SIG-M5 treated with dmso at 0.1 percent for 504 hours (cell line): ENCODE results near the gene ETFDH.
"Not testable (repeated sequence)": the region's sequence is repeated elsewhere in the genome, so short reads cannot be mapped to it uniquely, and the experiment has no call there.

Source experiments
- DNase-seq: peaks from one replicate; lab custom pipeline; 2025; ENCODE audit not compliant: unreplicated experiment; lab: John Stamatoyannopoulos, UW

The ETFDH gene

DNA sequence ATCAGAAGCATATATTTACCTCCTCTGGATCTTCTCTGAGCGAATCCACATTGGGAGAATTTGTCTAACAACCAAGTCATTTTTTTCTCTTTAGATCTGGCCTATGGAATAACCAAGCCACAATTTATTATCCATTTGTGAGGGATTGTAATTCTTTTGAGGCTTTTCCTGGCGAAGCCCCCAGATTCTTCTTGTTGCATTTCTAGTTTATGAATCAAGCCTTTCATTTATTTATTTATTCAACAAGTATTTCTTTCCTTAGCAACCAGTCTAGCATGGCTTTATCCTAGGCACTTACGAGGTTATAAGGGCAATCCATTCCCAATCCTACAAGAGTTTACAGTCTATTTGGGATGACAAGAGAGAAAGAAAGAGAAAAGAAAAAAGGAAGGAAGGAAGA, 78.3 kb downstream of the ETFDH start:
- DNase-seq, result no peak

DNA sequence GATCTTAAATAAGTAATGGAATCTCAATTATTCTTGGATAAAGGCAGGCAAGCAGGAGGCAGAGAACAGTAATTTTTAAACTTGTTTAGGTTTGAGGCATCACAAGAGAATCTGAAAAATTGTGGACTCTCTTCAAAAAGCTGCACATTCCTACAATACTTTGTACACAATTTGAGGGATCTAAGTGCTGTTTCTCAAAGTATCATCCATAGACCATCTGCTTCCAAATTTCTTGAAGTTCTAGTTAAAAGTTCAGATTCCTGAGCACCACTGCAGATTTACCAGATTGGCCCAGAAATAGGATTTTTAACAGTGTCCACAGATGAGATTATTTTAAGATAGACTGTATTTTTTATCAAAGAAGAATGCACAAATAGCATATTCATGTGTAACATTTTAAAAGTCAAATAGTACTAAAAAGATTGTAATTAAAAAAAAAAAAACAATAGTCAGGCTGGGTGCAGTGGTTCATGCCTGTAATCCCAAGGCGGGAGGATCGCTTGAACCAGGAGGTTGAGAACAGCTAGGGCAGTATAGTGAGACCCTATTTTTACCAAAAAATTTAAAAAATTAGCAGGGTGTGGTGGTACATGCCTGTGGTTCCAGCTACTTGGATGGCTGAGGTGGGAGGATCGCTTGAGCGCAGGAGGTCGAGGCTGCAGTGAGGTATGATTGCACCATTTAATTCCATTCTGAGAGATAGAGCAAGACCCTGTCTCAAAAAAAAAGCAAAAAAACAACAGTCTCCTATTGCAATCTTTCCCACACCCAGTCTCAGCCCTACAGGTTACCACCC, 82.5 kb downstream of the ETFDH start:
- DNase-seq, result no peak

DNA sequence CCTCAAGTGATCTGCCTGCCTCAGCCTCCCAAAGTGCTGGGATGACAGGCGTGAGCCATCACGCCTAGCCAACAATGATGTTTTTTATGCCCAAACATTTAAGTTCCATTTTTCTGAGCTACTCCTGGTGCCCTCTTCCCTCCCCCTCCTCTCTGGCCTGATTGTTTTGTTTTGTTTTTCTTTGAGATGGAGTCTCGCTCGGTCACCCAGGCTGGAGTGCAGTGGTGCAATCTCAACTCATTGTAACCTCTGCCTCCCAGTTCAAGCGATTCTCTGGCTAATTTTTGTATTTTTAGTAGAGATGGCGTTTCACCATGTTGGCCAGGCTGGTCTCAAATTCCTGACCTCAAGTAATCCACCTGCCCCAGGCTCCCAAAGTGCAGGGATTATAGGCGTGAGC, 83.7 kb downstream of the ETFDH start:
- not testable (repeated sequence) for DNase-seq

DNA sequence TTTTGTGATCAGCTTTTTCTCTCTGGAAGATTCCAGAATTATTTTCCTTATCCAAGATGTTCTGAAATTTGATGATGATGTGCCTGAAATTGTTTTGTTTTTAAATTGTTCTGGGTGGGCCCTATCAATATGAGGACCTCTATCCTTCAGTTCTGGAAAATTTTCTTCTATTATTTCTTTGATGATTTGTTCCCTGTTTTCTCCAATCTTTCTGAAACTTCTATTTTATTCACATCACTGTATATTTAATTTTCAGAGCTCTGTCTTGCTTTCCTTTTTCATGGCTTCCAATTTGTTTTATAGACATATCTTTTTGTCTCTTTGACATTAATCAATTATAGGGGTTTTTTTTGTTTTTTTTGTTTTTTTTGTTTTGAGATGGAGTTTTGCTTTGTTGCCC, 84.5 kb downstream of the ETFDH start:
- DNase-seq, result no peak

DNA sequence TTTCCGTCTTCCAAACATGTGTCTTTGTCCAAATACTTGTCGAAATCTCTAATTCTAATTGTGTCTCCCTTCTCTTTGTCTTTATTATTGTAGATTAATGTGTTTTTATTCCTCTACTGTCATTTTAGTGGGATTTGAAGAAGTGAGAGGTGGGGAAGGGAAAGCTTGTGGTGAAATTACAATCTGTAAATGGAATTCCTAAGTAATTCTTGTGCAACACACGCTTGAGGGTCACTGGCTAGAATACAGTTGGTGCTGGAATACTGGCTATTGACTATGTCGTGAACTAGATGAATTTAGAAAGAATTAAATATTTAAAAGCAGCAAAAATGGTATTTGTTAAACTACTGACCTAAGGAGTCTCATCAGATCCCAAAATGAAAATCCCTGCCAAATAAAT, 86.0 kb downstream of the ETFDH start:
- DNase-seq, result no peak

DNA sequence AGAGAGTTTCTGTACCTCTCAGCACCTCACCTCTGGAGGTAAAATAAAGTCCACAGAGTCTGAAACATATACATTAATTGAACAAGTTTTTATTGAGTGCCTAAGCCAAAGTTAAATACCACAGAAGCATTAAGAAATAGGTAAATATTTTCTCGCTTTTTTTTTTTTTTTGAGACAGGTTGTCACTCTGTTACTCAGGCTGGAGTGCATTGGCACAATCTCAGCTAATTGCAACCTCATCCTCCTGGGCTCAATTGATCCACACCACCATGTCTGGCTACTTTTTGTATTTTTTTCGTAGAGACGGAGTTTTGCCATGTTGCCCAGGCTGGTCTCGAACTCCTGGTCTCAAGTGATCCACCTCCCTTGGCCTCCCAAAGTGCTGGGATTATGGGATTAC, 86.6 kb downstream of the ETFDH start:
- DNase-seq, result no peak
